Measurements from ENCODE around the gene TACR1.
"Not testable (repeated sequence)": the region's sequence is repeated elsewhere in the genome, so short reads cannot be mapped to it uniquely, and the experiment has no call there.

Gene TACR1

DNA sequence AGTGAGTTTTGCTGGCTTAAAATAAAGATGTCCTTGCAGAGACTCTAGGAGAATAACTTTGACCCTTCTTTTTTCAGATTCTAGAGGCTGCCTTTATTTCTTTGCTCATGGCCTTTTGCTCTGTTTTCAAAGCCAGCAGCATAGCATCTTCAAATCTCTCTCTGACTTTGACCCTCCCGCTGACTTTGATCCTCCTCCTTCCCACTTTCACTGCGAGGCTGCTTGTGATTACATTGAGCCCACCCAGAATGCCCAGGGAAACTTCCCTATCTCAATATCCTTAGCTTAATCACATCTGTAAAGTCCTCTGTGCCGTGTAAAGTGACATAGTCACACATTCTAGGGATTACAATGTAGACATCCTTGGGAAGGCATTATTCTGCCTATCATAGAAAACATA, 23.9 kb downstream of the TACR1 start:
- TF ChIP-seq TAF1 (IDR thresholded peaks at IDR 0.05; ENCODE audit: low read depth, low read length) (no peak), PAX5 (IDR thresholded peaks at IDR 0.05; ENCODE audit: insufficient read depth, low read length, severe bottlenecking) (no peak), POLR2AphosphoS5 (IDR thresholded peaks at IDR 0.05; ENCODE audit: low read depth, low read length) (no peak), POLR2A (IDR thresholded peaks at IDR 0.05; ENCODE audit: low read depth, low read length) (no peak), POU2F2 (IDR thresholded peaks at IDR 0.05; ENCODE audit: low read depth, low read length) (no peak), SPI1 (IDR thresholded peaks at IDR 0.05; ENCODE audit: low read depth, low read length) (no peak)
- DNase-seq (ENCODE audit: insufficient read length, low spot score) (no peak), FAIRE-seq (no peak)

DNA sequence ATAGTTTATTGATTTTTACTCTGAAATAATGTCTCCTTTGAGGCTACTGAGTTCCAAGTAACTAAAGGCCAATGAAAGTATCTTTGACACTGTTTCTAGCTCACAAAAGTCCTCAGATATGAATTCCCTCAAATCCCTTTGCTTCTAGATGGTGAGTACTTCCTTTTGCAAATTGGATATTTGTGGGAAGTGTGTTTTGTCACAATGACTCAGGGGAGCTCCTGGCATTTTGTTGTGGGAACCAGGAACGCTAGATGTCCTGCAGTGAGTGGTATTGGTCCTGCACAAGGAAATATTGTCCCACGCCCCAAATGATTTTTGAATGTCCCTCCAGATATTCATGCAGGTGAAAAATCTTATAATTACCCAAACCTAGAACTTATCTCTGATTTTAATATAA, 24.3 kb downstream of the TACR1 start:
- FAIRE-seq, result no peak
- TF ChIP-seq TAF1 (IDR thresholded peaks at IDR 0.05; ENCODE audit: low read depth, low read length) (no peak), POU2F2 (IDR thresholded peaks at IDR 0.05; ENCODE audit: low read depth, low read length) (no peak), POLR2A (IDR thresholded peaks at IDR 0.05; ENCODE audit: low read depth, low read length) (no peak), SPI1 (IDR thresholded peaks at IDR 0.05; ENCODE audit: low read depth, low read length) (no peak), POLR2AphosphoS5 (IDR thresholded peaks at IDR 0.05; ENCODE audit: low read depth, low read length) (no peak), PAX5 (IDR thresholded peaks at IDR 0.05; ENCODE audit: insufficient read depth, low read length, severe bottlenecking) (no peak)
- DNase-seq (ENCODE audit: insufficient read length, low spot score), result no peak

DNA sequence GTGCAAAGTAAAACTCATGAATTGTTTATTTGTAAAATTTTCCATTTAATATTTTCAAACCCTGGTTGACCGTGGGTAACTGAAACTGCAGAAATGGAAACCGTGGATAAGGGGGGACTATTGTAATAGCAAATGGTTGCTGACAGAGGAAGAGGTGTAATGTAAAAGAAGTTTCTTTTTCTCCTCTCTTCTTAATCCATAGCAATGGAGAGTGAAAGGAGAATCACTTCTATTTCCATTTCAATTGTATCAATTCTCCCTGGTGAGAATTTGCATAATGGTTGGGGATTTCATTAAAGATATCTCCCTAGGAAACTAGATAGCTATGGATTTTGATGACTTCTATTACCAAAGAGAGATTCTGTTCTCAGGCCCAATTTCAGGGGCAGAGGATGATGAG, 24.8 kb downstream of the TACR1 start:
- TF ChIP-seq POLR2AphosphoS5 (IDR thresholded peaks at IDR 0.05; ENCODE audit: low read depth, low read length) (no peak), TAF1 (IDR thresholded peaks at IDR 0.05; ENCODE audit: low read depth, low read length) (no peak), SPI1 (IDR thresholded peaks at IDR 0.05; ENCODE audit: low read depth, low read length) (no peak), PAX5 (IDR thresholded peaks at IDR 0.05; ENCODE audit: insufficient read depth, low read length, severe bottlenecking) (no peak), POU2F2 (IDR thresholded peaks at IDR 0.05; ENCODE audit: low read depth, low read length) (no peak), POLR2A (IDR thresholded peaks at IDR 0.05; ENCODE audit: low read depth, low read length) (no peak)
- no peak for DNase-seq (ENCODE audit: insufficient read length, low spot score)
- FAIRE-seq, result no peak

DNA sequence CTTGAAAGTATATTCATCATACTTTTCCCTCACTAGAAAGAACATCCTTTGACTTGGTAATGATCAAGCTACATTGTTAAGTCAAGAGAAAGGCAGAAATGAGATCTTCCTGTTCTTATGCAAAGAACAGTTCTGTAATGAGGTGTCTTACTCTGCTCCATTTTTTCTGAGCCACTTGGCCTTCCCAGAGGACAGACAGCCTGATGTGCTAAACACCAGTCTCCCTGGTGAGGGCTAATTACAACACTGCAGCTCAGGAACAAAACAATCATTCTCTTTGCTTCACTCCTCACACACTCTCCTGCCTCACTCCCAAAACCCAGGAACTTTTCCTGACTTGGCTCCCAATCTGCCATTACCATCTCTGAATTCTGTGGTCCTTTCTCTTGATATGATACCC, 25.6 kb downstream of the TACR1 start:
- FAIRE-seq (no peak), DNase-seq (ENCODE audit: insufficient read length, low spot score) (no peak)
- no peak for TF ChIP-seq POLR2A (IDR thresholded peaks at IDR 0.05; ENCODE audit: low read depth, low read length)
- TF ChIP-seq POU2F2 (IDR thresholded peaks at IDR 0.05; ENCODE audit: low read depth, low read length), result no peak
- TF ChIP-seq TAF1 (IDR thresholded peaks at IDR 0.05; ENCODE audit: low read depth, low read length), result no peak
- TF ChIP-seq POLR2AphosphoS5 (IDR thresholded peaks at IDR 0.05; ENCODE audit: low read depth, low read length), result no peak
- TF ChIP-seq PAX5 (IDR thresholded peaks at IDR 0.05; ENCODE audit: insufficient read depth, low read length, severe bottlenecking), result no peak
- TF ChIP-seq SPI1 (IDR thresholded peaks at IDR 0.05; ENCODE audit: low read depth, low read length), result no peak

DNA sequence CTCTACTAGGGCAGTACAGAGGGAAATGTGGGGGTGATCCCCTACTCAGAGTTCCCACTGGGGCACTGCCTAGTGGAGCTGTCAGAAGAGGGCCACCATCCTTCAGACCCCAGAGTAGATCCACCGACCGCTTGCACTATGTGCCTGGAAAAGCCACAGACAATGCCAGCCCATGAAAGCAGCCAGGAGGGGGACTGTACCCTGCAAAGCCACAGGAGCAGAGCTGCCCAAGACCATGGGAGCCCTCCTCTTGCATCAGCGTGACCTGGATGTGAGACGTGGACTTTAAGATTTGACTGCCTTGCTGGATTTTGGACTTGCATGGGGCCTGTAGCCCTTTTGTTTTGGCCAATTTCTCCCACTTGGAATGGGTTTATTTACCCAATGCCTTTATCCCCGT, 27.9 kb downstream of the TACR1 start:
- DNase-seq (ENCODE audit: insufficient read length, low spot score); FAIRE-seq: not testable (repeated sequence)

DNA sequence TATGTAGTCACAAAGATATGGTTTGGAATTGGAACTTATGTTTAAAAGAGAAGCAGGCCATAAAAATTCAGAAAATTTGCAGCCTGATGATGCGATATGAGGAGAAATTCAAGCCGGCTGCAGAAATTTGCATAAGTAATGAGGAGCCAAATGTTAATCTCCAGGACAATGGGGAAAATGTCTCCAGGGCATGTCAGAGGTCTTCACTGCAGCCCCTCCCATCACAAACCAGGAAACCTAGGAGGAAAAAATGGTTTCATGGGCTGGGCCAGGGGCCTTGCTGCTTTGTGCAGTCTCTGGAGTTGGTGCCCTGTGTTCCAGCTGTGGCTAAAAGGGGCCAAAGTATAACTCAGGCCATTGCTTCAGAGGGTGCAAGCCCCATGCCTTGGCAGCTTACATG, 28.4 kb downstream of the TACR1 start:
- TF ChIP-seq PAX5 (IDR thresholded peaks at IDR 0.05; ENCODE audit: insufficient read depth, low read length, severe bottlenecking), result no peak
- TF ChIP-seq POU2F2 (IDR thresholded peaks at IDR 0.05; ENCODE audit: low read depth, low read length), result no peak
- TF ChIP-seq POLR2AphosphoS5 (IDR thresholded peaks at IDR 0.05; ENCODE audit: low read depth, low read length), result no peak
- no peak for TF ChIP-seq SPI1 (IDR thresholded peaks at IDR 0.05; ENCODE audit: low read depth, low read length)
- no peak for TF ChIP-seq TAF1 (IDR thresholded peaks at IDR 0.05; ENCODE audit: low read depth, low read length)
- no peak for TF ChIP-seq POLR2A (IDR thresholded peaks at IDR 0.05; ENCODE audit: low read depth, low read length)
- FAIRE-seq, result no peak

DNA sequence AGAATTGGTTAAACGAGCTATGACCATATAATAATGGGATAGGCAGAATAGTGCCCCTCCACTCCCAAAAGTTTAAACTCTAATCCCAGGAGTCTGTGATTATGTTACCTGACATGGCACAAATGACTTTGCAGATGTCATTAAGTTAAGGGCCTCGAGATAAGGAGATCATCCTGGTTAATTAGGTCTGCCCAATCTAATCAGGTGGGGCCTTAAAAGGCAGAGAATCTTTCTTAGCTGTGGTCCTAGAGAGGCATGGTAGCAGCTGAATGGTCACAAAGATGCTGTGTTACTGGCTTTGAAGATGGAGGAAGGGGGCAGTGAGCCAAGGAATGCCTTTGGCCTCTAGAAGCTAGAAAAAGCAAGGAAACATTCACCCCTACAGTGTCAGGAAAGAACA, 31.1 kb downstream of the TACR1 start:
- no peak for FAIRE-seq
- TF ChIP-seq POU2F2 (IDR thresholded peaks at IDR 0.05; ENCODE audit: low read depth, low read length) (no peak), TAF1 (IDR thresholded peaks at IDR 0.05; ENCODE audit: low read depth, low read length) (no peak), SPI1 (IDR thresholded peaks at IDR 0.05; ENCODE audit: low read depth, low read length) (no peak), POLR2AphosphoS5 (IDR thresholded peaks at IDR 0.05; ENCODE audit: low read depth, low read length) (no peak), POLR2A (IDR thresholded peaks at IDR 0.05; ENCODE audit: low read depth, low read length) (no peak), PAX5 (IDR thresholded peaks at IDR 0.05; ENCODE audit: insufficient read depth, low read length, severe bottlenecking) (no peak)
- DNase-seq (ENCODE audit: insufficient read length, low spot score), result no peak

More for the DNA sequence above, 28.4 kb downstream of the TACR1 start:
- no peak for DNase-seq (ENCODE audit: insufficient read length, low spot score)

DNA sequence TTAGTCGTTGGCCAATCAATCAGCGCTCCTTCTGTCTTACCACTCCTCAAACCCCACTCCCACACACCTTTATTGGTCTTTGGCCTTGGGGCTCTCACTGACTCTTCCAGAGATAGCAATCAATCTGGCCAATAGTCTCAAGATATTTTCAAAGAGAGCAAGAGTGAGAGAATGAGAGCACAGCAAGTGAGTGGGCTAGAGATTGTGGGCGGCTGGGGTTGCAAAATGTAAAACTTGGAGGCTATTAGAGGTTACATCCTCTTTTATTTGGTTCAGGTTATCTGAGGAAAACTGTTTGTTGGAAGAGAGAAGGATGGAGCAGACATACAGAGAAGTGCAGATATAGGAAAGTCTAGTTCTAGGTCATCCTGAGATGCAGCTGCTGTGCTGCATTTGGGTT, 32.8 kb downstream of the TACR1 start:
- no peak for DNase-seq (ENCODE audit: insufficient read length, low spot score)
- TF ChIP-seq TAF1 (IDR thresholded peaks at IDR 0.05; ENCODE audit: low read depth, low read length), result no peak
- no peak for TF ChIP-seq POLR2A (IDR thresholded peaks at IDR 0.05; ENCODE audit: low read depth, low read length)
- TF ChIP-seq PAX5 (IDR thresholded peaks at IDR 0.05; ENCODE audit: insufficient read depth, low read length, severe bottlenecking), result no peak
- no peak for TF ChIP-seq POU2F2 (IDR thresholded peaks at IDR 0.05; ENCODE audit: low read depth, low read length)
- no peak for TF ChIP-seq SPI1 (IDR thresholded peaks at IDR 0.05; ENCODE audit: low read depth, low read length)
- TF ChIP-seq POLR2AphosphoS5 (IDR thresholded peaks at IDR 0.05; ENCODE audit: low read depth, low read length), result no peak
- FAIRE-seq, result no peak

DNA sequence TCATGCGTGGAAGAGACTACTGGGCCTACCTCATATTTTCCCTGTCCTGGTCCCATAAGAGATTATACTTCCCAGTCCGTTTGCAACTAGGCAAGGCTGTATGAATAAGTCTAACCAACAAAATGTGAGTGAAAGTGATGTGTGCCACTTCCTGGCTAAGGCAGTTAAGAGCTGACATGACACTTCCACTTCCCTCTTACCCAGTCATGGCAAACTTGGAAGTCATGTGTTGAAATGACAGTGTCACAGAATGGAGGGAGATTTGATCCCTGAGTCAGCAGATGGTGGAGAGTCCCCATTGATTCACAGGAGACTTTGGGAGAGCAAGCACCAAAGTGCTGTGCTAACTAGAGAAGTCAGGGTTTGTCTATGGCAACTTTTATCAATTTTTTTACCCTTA, 36.4 kb downstream of the TACR1 start:
- no peak for TF ChIP-seq POU2F2 (IDR thresholded peaks at IDR 0.05; ENCODE audit: low read depth, low read length)
- TF ChIP-seq POLR2A (IDR thresholded peaks at IDR 0.05; ENCODE audit: low read depth, low read length), result no peak
- TF ChIP-seq TAF1 (IDR thresholded peaks at IDR 0.05; ENCODE audit: low read depth, low read length), result no peak
- TF ChIP-seq POLR2AphosphoS5 (IDR thresholded peaks at IDR 0.05; ENCODE audit: low read depth, low read length), result no peak
- TF ChIP-seq PAX5 (IDR thresholded peaks at IDR 0.05; ENCODE audit: insufficient read depth, low read length, severe bottlenecking), result no peak
- TF ChIP-seq SPI1 (IDR thresholded peaks at IDR 0.05; ENCODE audit: low read depth, low read length), result no peak
- DNase-seq (ENCODE audit: insufficient read length, low spot score), result no peak
- FAIRE-seq, result no peak

DNA sequence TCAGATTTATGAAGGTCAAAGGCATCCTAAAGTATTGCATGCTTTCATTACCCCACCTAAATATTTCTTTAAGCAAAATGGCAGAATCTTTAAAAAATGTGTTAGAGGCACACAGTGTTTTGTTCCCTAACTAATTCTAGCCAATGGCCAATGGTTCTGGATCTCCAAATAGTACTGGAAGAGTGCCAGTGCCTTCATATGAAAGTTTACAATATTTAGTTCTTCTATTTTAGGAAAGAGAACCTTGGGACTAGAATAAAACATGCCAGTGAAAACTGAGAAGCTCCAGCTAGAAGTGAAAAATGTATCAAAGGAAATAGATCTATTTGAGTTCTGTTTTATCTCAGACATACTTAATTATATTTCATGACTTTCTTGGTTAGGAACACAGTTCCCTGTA, 37.1 kb downstream of the TACR1 start:
- TF ChIP-seq POLR2A (IDR thresholded peaks at IDR 0.05; ENCODE audit: low read depth, low read length) (no peak), POLR2AphosphoS5 (IDR thresholded peaks at IDR 0.05; ENCODE audit: low read depth, low read length) (no peak), PAX5 (IDR thresholded peaks at IDR 0.05; ENCODE audit: insufficient read depth, low read length, severe bottlenecking) (no peak), TAF1 (IDR thresholded peaks at IDR 0.05; ENCODE audit: low read depth, low read length) (no peak), POU2F2 (IDR thresholded peaks at IDR 0.05; ENCODE audit: low read depth, low read length) (no peak), SPI1 (IDR thresholded peaks at IDR 0.05; ENCODE audit: low read depth, low read length) (no peak)
- no peak for DNase-seq (ENCODE audit: insufficient read length, low spot score)
- FAIRE-seq, result no peak
